H1 (cell line): ENCODE measurements around the gene PRKN. TPM values are rescaled to one million over a fixed set of nuclear protein-coding genes. Genes with fewer than 3 reads are reported as not detected.
A peak's percentile ranks its signal among the peaks of the same experiment; 100 is the strongest.

ENCODE experiments used
- CTCF ChIA-PET: fragments of 300-600 bp; sonication (Branson Sonifier 250); formaldehyde crosslinking; loops from one replicate; lab custom pipeline; 2021; ENCODE audit not compliant: partially characterized antibody; lab: Charles Lee
- POLR2A ChIA-PET: fragments of 300-600 bp; sonication (Branson Sonifier 250); formaldehyde crosslinking; loops from one replicate; lab custom pipeline; 2021; ENCODE audit warnings: inconsistent platforms; ENCODE audit not compliant: partially characterized antibody; lab: Charles Lee
- DNase-seq, 2 experiments: peaks; one replicate each; pipeline versions ENCODE4 v3.0.0 to v3.0.0-alpha.2; 2010 to 2022; ENCODE audit warnings: low spot score in 2 of 2, low read depth in 1 of 2, mixed read lengths in 1 of 2
- FAIRE-seq: peaks from 2 replicates; lab custom pipeline; 2011; peaks lifted over from hg19 to GRCh38; lab: Jason Lieb, UNC
- H2AFZ ChIP-seq: 2 replicates; pipeline ENCODE4 v1.8.1; 2012; ENCODE audit warnings: low read length, inconsistent platforms
- H2AK5ac ChIP-seq: 2 replicates; pipeline ENCODE4 v1.6.1; 2013; ENCODE audit warnings: low read depth, low read length
- H2BK120ac ChIP-seq: replicated peaks from 2 replicates; pipeline ENCODE3; 2013; ENCODE audit warnings: low read depth, low read length, inconsistent platforms
- H2BK12ac ChIP-seq: 2 replicates; pipeline ENCODE4 v1.6.1; 2013; ENCODE audit warnings: low read depth, low read length
- H2BK15ac ChIP-seq: 2 replicates; pipeline ENCODE4 v1.6.1; 2013; ENCODE audit warnings: low read length
- H2BK20ac ChIP-seq: 2 replicates; pipeline ENCODE4 v1.6.1; 2013; ENCODE audit warnings: low read length
- H2BK5ac ChIP-seq: 2 replicates; pipeline ENCODE4 v1.6.1; 2013; ENCODE audit warnings: low read depth, low read length
- H3K14ac ChIP-seq: 2 replicates; pipeline ENCODE4 v1.6.1; 2013; ENCODE audit warnings: inconsistent platforms; ENCODE audit not compliant: insufficient read length
- H3K18ac ChIP-seq: 2 replicates; pipeline ENCODE4 v1.6.1; 2013; ENCODE audit warnings: low read length; ENCODE audit errors: extremely low read depth
- H3K23ac ChIP-seq: 2 replicates; pipeline ENCODE4 v1.6.1; 2013; ENCODE audit warnings: inconsistent platforms; ENCODE audit not compliant: insufficient read length
- H3K23me2 ChIP-seq: 2 replicates; pipeline ENCODE4 v1.6.1; 2013; ENCODE audit warnings: low read depth, low read length
- H3K27ac ChIP-seq: 2 replicates; pipeline ENCODE4 v1.6.1; 2011; ENCODE audit warnings: low read depth, low read length, inconsistent platforms
- H3K27me3 ChIP-seq, 4 experiments: replicated peaks in 1 of 4; 1 replicate in 1 of 4; 2 replicates in 3 of 4; pipeline versions ENCODE4 v1.6.1 to v1.8.1; 2011 to 2013; ENCODE audit warnings: low read length in 3 of 4, mild to moderate bottlenecking in 3 of 4, inconsistent platforms in 2 of 4, mixed read lengths in 2 of 4, moderate library complexity in 1 of 4; ENCODE audit not compliant: control insufficient read depth in 3 of 4, insufficient read depth in 3 of 4; ENCODE audit errors: extremely low read depth in 1 of 4
- H3K36me3 ChIP-seq, 4 experiments: 2 replicates each; pipeline versions ENCODE4 v1.6.1 to v1.8.1; 2011 to 2013; ENCODE audit warnings: mild to moderate bottlenecking in 4 of 4, low read length in 3 of 4, moderate library complexity in 2 of 4, control low read depth in 1 of 4, inconsistent platforms in 1 of 4; ENCODE audit not compliant: insufficient read depth in 4 of 4, control insufficient read depth in 2 of 4
- H3K4ac ChIP-seq: replicated peaks from 2 replicates; pipeline ENCODE3; 2013; ENCODE audit warnings: low read length, low read depth, mixed read lengths, inconsistent platforms; ENCODE audit not compliant: insufficient read length
- H3K4me1 ChIP-seq, 4 experiments: replicated peaks in 1 of 4; 1 replicate in 1 of 4; 2 replicates in 3 of 4; pipeline versions ENCODE4 v1.6.1 to v1.8.1; 2011 to 2013; ENCODE audit warnings: low read length in 3 of 4, inconsistent platforms in 2 of 4, mixed read lengths in 1 of 4; ENCODE audit not compliant: insufficient read depth in 4 of 4, control insufficient read depth in 3 of 4
- H3K4me2 ChIP-seq, 2 experiments: 2 replicates each; pipeline versions ENCODE4 v1.6.1 to v1.8.1; 2011 to 2013; ENCODE audit warnings: low read depth in 2 of 2, low read length in 2 of 2, control low read depth in 1 of 2, inconsistent platforms in 1 of 2, mild to moderate bottlenecking in 1 of 2; ENCODE audit not compliant: insufficient read depth in 1 of 2
- H3K4me3 ChIP-seq, 4 experiments: fragments of 200-600, 300-600 bp in 1 of 4; sonication (generic), shearing (Covaris generic), sonication (Bioruptor Twin) in 1 of 4; 2 replicates each; pipeline versions ENCODE4 v1.5.1 to v1.8.1; 2011 to 2016; ENCODE audit warnings: low read length in 4 of 4, low read depth in 3 of 4, control low read depth in 2 of 4, inconsistent platforms in 2 of 4, mild to moderate bottlenecking in 2 of 4, mixed read lengths in 1 of 4, moderate library complexity in 1 of 4; ENCODE audit not compliant: insufficient read depth in 2 of 4; ENCODE audit errors: extremely low read depth in 1 of 4
- H3K56ac ChIP-seq: replicated peaks from 2 replicates; pipeline ENCODE3; 2013; ENCODE audit warnings: low read depth, mild to moderate bottlenecking, mixed read lengths, low read length, inconsistent platforms; ENCODE audit not compliant: insufficient read length
- H3K79me1 ChIP-seq: 2 replicates; pipeline ENCODE4 v1.6.1; 2013; ENCODE audit warnings: low read depth, low read length, control low read depth
- H3K79me2 ChIP-seq, 2 experiments: 2 replicates each; pipeline versions ENCODE4 v1.6.1 to v1.8.1; 2012 to 2013; ENCODE audit warnings: low read length in 2 of 2, mild to moderate bottlenecking in 2 of 2, inconsistent platforms in 1 of 2; ENCODE audit not compliant: insufficient read depth in 2 of 2, control insufficient read depth in 1 of 2
- H3K9ac ChIP-seq, 4 experiments: replicated peaks in 1 of 4; 1 replicate in 1 of 4; 2 replicates in 3 of 4; pipeline versions ENCODE4 v1.6.1 to v1.8.1; 2011 to 2013; ENCODE audit warnings: low read depth in 3 of 4, low read length in 3 of 4, control low read depth in 2 of 4, mild to moderate bottlenecking in 2 of 4, moderate library complexity in 2 of 4, inconsistent platforms in 1 of 4; ENCODE audit errors: extremely low read depth in 1 of 4
- H3K9me3 ChIP-seq, 2 experiments: 2 replicates each; pipeline versions ENCODE4 v1.6.1 to v1.8.1; 2012 to 2013; ENCODE audit warnings: mild to moderate bottlenecking in 2 of 2, moderate library complexity in 2 of 2, control low read depth in 1 of 2, inconsistent platforms in 1 of 2, low read depth in 1 of 2, low read length in 1 of 2, mixed read lengths in 1 of 2; ENCODE audit not compliant: insufficient read depth in 2 of 2
- H4K20me1 ChIP-seq, 2 experiments: replicated peaks in 1 of 2; 2 replicates each; pipeline versions ENCODE3 to v1.8.1; 2011 to 2013; ENCODE audit warnings: inconsistent platforms in 2 of 2, low read length in 2 of 2, mild to moderate bottlenecking in 1 of 2; ENCODE audit not compliant: insufficient read depth in 2 of 2, control insufficient read depth in 1 of 2
- H4K5ac ChIP-seq: 2 replicates; pipeline ENCODE4 v1.6.1; 2013; ENCODE audit warnings: low read length, low read depth, mixed read lengths, inconsistent platforms; ENCODE audit not compliant: insufficient read length
- H4K8ac ChIP-seq: 2 replicates; pipeline ENCODE4 v1.8.0; 2013; ENCODE audit warnings: mild to moderate bottlenecking, moderate library complexity, low read length, inconsistent platforms; ENCODE audit not compliant: insufficient read depth; ENCODE audit errors: extremely low read depth
- H4K91ac ChIP-seq: replicated peaks from 2 replicates; pipeline ENCODE3; 2013; ENCODE audit warnings: low read length, mixed read lengths, inconsistent platforms; ENCODE audit not compliant: insufficient read length
- ATF2 ChIP-seq: IDR thresholded peaks from 2 replicates; pipeline ENCODE4 v1.6.1; 2012; ENCODE audit warnings: low read length, inconsistent platforms
- HDAC2 ChIP-seq, 2 experiments: fragments of 300-600 bp in 1 of 2; sonication (generic) in 1 of 2; IDR thresholded peaks; 2 replicates each; pipeline ENCODE4 v1.6.1; 2011 to 2012; ENCODE audit warnings: low read depth in 2 of 2, low read length in 2 of 2, mild to moderate bottlenecking in 2 of 2, moderate library complexity in 2 of 2, borderline replicate concordance in 1 of 2, inconsistent platforms in 1 of 2
- HDAC6 ChIP-seq: IDR thresholded peaks from one replicate; pipeline ENCODE4 v1.7.1; 2012; ENCODE audit warnings: low read depth, mild to moderate bottlenecking, inconsistent platforms, low read length, moderate library complexity
- JUN ChIP-seq: IDR thresholded peaks from 2 replicates; pipeline ENCODE4 v1.6.1; 2011; ENCODE audit warnings: low read depth, mild to moderate bottlenecking, improper control_type of control experiment, low read length
- KDM5A ChIP-seq: fragments of 200-600 bp; IDR thresholded peaks from 2 replicates; pipeline ENCODE4 v1.7.1; 2012; ENCODE audit warnings: mild to moderate bottlenecking, low read length, inconsistent platforms, mixed read lengths
- POU5F1 ChIP-seq: IDR thresholded peaks from 2 replicates; pipeline ENCODE4 v1.6.1; 2011; ENCODE audit warnings: low read depth, mild to moderate bottlenecking, low read length, moderate library complexity
- RBBP5 ChIP-seq: IDR thresholded peaks from 2 replicates; pipeline ENCODE4 v1.7.1; 2012; ENCODE audit warnings: low read depth, mild to moderate bottlenecking, inconsistent platforms, low read length, moderate library complexity, borderline replicate concordance
- SIX5 ChIP-seq: IDR thresholded peaks from 2 replicates; pipeline ENCODE4 v1.6.1; 2011; ENCODE audit warnings: mild to moderate bottlenecking, low read depth, low read length
- WGBS, 2 experiments: shearing (Covaris generic) in 1 of 2; methylation state at CpG; one replicate each; pipeline versions ENCODE4 v1.1.6 to v1.1.7; 2013 to 2015; ENCODE audit warnings: low lambda C conversion rate in 2 of 2, mixed read lengths in 2 of 2, inconsistent platforms in 1 of 2, low coverage in 1 of 2, missing lambda C conversion rate in 1 of 2; ENCODE audit not compliant: insufficient replicate concordance in 2 of 2, insufficient coverage in 1 of 2, insufficient read length in 1 of 2; ENCODE audit errors: extremely low coverage in 1 of 2, missing lambda C conversion rate in 1 of 2; 5-methylcytosine and 5-hydroxymethylcytosine counted together
- polyA plus RNA-seq, 7 experiments: library from polyadenylated mRNA; depleted of rRNA in 3 of 7; stranded (reverse) in 5 of 7; unstranded in 2 of 7; fragments of >200 nt in 5 of 7; fragments of 200-250 nt in 2 of 7; gene quantifications; 1 replicate in 5 of 7; 2 replicates in 1 of 7; 4 replicates in 1 of 7; pipeline versions ENCODE4 v1.2.1 to v1.2.3, GENCODE V29; 2011 to 2013; ENCODE audit warnings: missing spikeins in 2 of 7, mixed read lengths in 2 of 7
- total RNA-seq: library from RNA; stranded (reverse); fragmentation: NEBNext Ultra II Directional; extraction: Animal tissue kit (Norgen Biotek cat#: 25700); gene quantifications from 2 replicates; pipeline ENCODE4 v1.2.1, GENCODE V29; 2021
- TF ChIP-seq, protein P1 (sequence below): IDR thresholded peaks from 2 replicates; pipeline ENCODE4 v1.6.1; 2012; ENCODE audit warnings: inconsistent platforms

The PRKN gene
- total and polyA plus RNA-seq, 2 of the 8 experiments (the other 6 are each of a cell fraction or from before 2014, with no cell fraction given) = 0.13 to 0.29 TPM

GRCh38 chr6:161378115-161378514 is 1349.5 kb downstream of the PRKN start:
- no peak for DNase-seq
- 96% methylated on average over 12 of the region's 12 CpGs; no CpG with 5 or more reads in 1 of the 2 experiments for WGBS, 2 experiments
- POLR2A ChIA-PET = no interaction called here

More at GRCh38 chr6:161378115-161378514, 1349.5 kb downstream of the PRKN start:
- no peak overlapping the region for H3K27ac ChIP-seq
- no peak overlapping the region for H2AFZ ChIP-seq
- no peak overlapping the region for H3K9ac ChIP-seq
- H3K79me2 ChIP-seq = no peaks in the 10 kb centered on the region; a peak in 1 of 4 replicates
- H3K4me2 ChIP-seq = no peak overlapping the region
- no peaks in the 10 kb centered on the region for H3K79me1 ChIP-seq
- TF ChIP-seq JUN (no peak), HDAC2 (IDR thresholded peaks at IDR 0.05; ENCODE audit: borderline replicate concordance in 1 of 2, low read depth in 2 of 2, low read length in 2 of 2) (no peak), SIX5 (no peak), RBBP5 (no peak), HDAC6 (no peak), ATF2 (no peak), POU5F1 (no peak), KDM5A (no peak)
- TF ChIP-seq, protein P1, sequence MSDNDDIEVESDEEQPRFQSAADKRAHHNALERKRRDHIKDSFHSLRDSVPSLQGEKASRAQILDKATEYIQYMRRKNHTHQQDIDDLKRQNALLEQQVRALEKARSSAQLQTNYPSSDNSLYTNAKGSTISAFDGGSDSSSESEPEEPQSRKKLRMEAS = no peak
- H2BK15ac ChIP-seq = no peak overlapping the region
- H3K23ac ChIP-seq = no peak overlapping the region
- H4K20me1 ChIP-seq = peaks cover 0 to 6% of the 10 kb centered on the region in 2 experiments
- H4K5ac ChIP-seq = no peak overlapping the region
- no peak overlapping the region for H3K56ac ChIP-seq
- no peaks in the 10 kb centered on the region for H3K9me3 ChIP-seq
- no peak overlapping the region for H2BK20ac ChIP-seq
- no peak for FAIRE-seq
- no peaks in the 10 kb centered on the region; a peak in 1 of 7 replicates for H3K27me3 ChIP-seq
- CTCF ChIA-PET = interaction anchor here (1.2 to 2.1 kb wide), 4 partner anchors 25 to 245 kb away, joined by 3 to 5 read pairs (median 4); no protein-coding TSS in a partner anchor
- no peaks in the 10 kb centered on the region; a peak in 2 of 7 replicates for H3K4me1 ChIP-seq
- H2BK12ac ChIP-seq = no peak overlapping the region
- peaks cover 7% of the 10 kb centered on the region; the same call in 1 of the 2 replicates for H3K23me2 ChIP-seq
- H4K8ac ChIP-seq = peak overlapping the region; percentile 9; the same call in 1 of the 2 replicates
- H3K14ac ChIP-seq = no peak overlapping the region
- no peak overlapping the region for H3K4ac ChIP-seq
- no peak overlapping the region for H2BK5ac ChIP-seq
- H2AK5ac ChIP-seq = no peak overlapping the region
- no peak overlapping the region for H2BK120ac ChIP-seq
- no peak overlapping the region for H3K18ac ChIP-seq
- no peak overlapping the region for H3K4me3 ChIP-seq
- no peaks in the 10 kb centered on the region for H3K36me3 ChIP-seq
- no peak overlapping the region for H4K91ac ChIP-seq
